Osteocyte (in vitro differentiated cells): ENCODE measurements around the gene NDUFC1. TPM values are rescaled to one million over a fixed set of nuclear protein-coding genes. Genes with fewer than 3 reads are reported as not detected.

Source experiments
- DNase-seq: peaks from one replicate; pipeline ENCODE4 v3.0.0; 2021; ENCODE audit warnings: mixed read lengths; ENCODE audit not compliant: unreplicated experiment; ENCODE audit errors: extremely low spot score
- H3K27ac Mint-ChIP-seq: one replicate; pipeline ENCODE4 v1.8.0; 2021; ENCODE audit warnings: mild to moderate bottlenecking, mixed read lengths; ENCODE audit not compliant: unreplicated experiment
- H3K27me3 Mint-ChIP-seq: one replicate; pipeline ENCODE4 v1.8.0; 2021; ENCODE audit warnings: mixed read lengths; ENCODE audit not compliant: unreplicated experiment
- H3K36me3 Mint-ChIP-seq: one replicate; pipeline ENCODE4 v1.8.0; 2021; ENCODE audit warnings: mixed read lengths; ENCODE audit not compliant: unreplicated experiment
- H3K4me1 Mint-ChIP-seq: one replicate; pipeline ENCODE4 v1.8.0; 2021; ENCODE audit warnings: mixed read lengths; ENCODE audit not compliant: unreplicated experiment
- H3K4me3 Mint-ChIP-seq: one replicate; pipeline ENCODE4 v1.8.0; 2021; ENCODE audit warnings: mild to moderate bottlenecking, moderate library complexity, mixed read lengths; ENCODE audit not compliant: unreplicated experiment
- H3K9me3 Mint-ChIP-seq: one replicate; pipeline ENCODE4 v1.8.0; 2021; ENCODE audit warnings: mixed read lengths; ENCODE audit not compliant: unreplicated experiment
- total RNA-seq: library from RNA; stranded (reverse); gene quantifications from 2 replicates; pipeline ENCODE4 v1.2.1, GENCODE V29; 2021
- TF ChIP-seq, protein P1 (sequence below): fragments of 200-600 bp; sonication (generic); IDR thresholded peaks from 2 replicates; pipeline ENCODE4 v1.5.0; 2021; ENCODE audit warnings: antibody characterized with exemption, mild to moderate bottlenecking, moderate library complexity

NDUFC1 gene
- total RNA-seq, 1 donor from 2014 or later: 43.7 TPM

GRCh38 chr4:139242511-139243051 is 59.7 kb downstream of the NDUFC1 start:
- peaks cover 55% of the 10 kb centered on the region for H3K4me1 Mint-ChIP-seq
- peak; percentile 72 for DNase-seq
- H3K36me3 Mint-ChIP-seq: no peaks in the 10 kb centered on the region
- H3K9me3 Mint-ChIP-seq: peaks cover 8% of the 10 kb centered on the region
- peak overlapping the region; percentile 89 for H3K27ac Mint-ChIP-seq
- TF ChIP-seq, protein P1, sequence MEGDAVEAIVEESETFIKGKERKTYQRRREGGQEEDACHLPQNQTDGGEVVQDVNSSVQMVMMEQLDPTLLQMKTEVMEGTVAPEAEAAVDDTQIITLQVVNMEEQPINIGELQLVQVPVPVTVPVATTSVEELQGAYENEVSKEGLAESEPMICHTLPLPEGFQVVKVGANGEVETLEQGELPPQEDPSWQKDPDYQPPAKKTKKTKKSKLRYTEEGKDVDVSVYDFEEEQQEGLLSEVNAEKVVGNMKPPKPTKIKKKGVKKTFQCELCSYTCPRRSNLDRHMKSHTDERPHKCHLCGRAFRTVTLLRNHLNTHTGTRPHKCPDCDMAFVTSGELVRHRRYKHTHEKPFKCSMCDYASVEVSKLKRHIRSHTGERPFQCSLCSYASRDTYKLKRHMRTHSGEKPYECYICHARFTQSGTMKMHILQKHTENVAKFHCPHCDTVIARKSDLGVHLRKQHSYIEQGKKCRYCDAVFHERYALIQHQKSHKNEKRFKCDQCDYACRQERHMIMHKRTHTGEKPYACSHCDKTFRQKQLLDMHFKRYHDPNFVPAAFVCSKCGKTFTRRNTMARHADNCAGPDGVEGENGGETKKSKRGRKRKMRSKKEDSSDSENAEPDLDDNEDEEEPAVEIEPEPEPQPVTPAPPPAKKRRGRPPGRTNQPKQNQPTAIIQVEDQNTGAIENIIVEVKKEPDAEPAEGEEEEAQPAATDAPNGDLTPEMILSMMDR: no peak
- no peaks in the 10 kb centered on the region for H3K27me3 Mint-ChIP-seq
- no peak overlapping the region for H3K4me3 Mint-ChIP-seq

- Mint-ChIP-seq H3K4me1 (peaks cover 54% of the 10 kb centered on the region), H3K4me3 (no peak overlapping the region), H3K27ac (peak overlapping the region; percentile 89), H3K9me3 (peaks cover 8% of the 10 kb centered on the region), H3K27me3 (no peaks in the 10 kb centered on the region), H3K36me3 (no peaks in the 10 kb centered on the region)
- TF ChIP-seq, protein P1: no peak
- peak; percentile 59 for DNase-seq
Measured at GRCh38 chr4:139241784-139242151, 60.5 kb downstream of the NDUFC1 start.

GRCh38 chr4:139241086-139241783 is 61.0 kb downstream of the NDUFC1 start:
- DNase-seq: peak; percentile 32
- Mint-ChIP-seq H3K27me3 (no peaks in the 10 kb centered on the region), H3K27ac (peak overlapping the region; percentile 23), H3K36me3 (no peaks in the 10 kb centered on the region), H3K9me3 (peaks cover 8% of the 10 kb centered on the region), H3K4me1 (peaks cover 50% of the 10 kb centered on the region), H3K4me3 (no peak overlapping the region)
- TF ChIP-seq, protein P1: no peak

Other genes starting within 250 kb of the NDUFC1 start
- gene ELF2, start 125.3 kb downstream of the NDUFC1 start, total RNA-seq: 47.6 and 51.0 TPM in 2 replicates
- 5.1 and 5.2 TPM in 2 replicates for gene MGARP, start 22.3 kb downstream of the NDUFC1 start, total RNA-seq
- gene NAA15, start 972 bp downstream of the NDUFC1 start, total RNA-seq: 35.1 and 36.8 TPM in 2 replicates
- gene RAB33B, start 151.6 kb upstream of the NDUFC1 start, total RNA-seq: 10.3 and 10.4 TPM in 2 replicates